ENCODE results near the gene ALG12. TPM values are rescaled to one million over a fixed set of nuclear protein-coding genes. Genes with fewer than 3 reads are reported as not detected.

The ALG12 gene
- total and polyA plus RNA-seq, 2 of the 4 experiments (the other 2 are of a cell fraction): 7.2 to 10.9 TPM

DNA sequence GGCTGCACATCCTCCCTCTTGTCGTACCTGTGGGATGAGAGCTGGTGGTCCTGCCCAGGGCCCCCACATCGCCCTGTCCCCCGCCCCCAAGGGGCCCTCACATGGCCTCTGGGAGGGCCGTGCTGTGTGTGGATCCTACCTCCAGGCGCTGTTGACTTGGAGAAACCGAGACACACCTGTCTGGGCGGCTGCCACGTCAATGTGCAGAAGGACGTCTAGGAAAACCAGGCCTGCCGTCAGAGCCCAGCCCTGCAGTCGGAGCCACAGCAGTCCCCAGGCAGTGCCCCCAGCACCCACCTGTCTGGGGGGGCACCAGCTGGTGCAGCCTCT is 14.2 kb downstream of the ALG12 start:
- Histone ChIP-seq H3K14ac (replicated peaks; ENCODE audit: low read depth, low read length) (no peak overlapping the region), H2BK20ac (ENCODE audit: low read depth, low read length) (no peak overlapping the region), H3K79me1 (ENCODE audit: low read depth in 1 of 2, low read length in 2 of 2) (peaks cover 4 to 28% of the 10 kb centered on the region in 2 experiments; a peak in 2 of 4 replicates), H3K9ac (ENCODE audit: low read depth, low read length) (no peak overlapping the region), H3K27me3 (ENCODE audit: control insufficient read depth, insufficient read depth, low read length) (no peaks in the 10 kb centered on the region), H3K9me3 (ENCODE audit: control insufficient read depth, insufficient read depth, low read length) (no peaks in the 10 kb centered on the region), H3K4me2 (ENCODE audit: low read depth, low read length) (no peak overlapping the region), H2BK15ac (ENCODE audit: low read depth, low read length) (no peak overlapping the region), H2BK120ac (ENCODE audit: low read depth, low read length) (no peak overlapping the region), H3K56ac (ENCODE audit: extremely low read depth, insufficient read depth, low read length) (no peak overlapping the region), H2AK5ac (ENCODE audit: low read depth, low read length) (no peak overlapping the region), H3K4ac (ENCODE audit: low read depth, low read length) (no peak overlapping the region), H3K4me1 (ENCODE audit: control insufficient read depth, insufficient read depth, low read length) (no peaks in the 10 kb centered on the region), H4K8ac (ENCODE audit: low read depth in 2 of 2, low read length in 2 of 2) (no peak overlapping the region), H3K23ac (ENCODE audit: low read depth, low read length) (no peak overlapping the region), H3K27ac (ENCODE audit: insufficient read depth, low read length) (no peak overlapping the region), H4K5ac (ENCODE audit: low read depth, low read length) (no peak overlapping the region), H3K18ac (ENCODE audit: low read depth, low read length) (no peak overlapping the region), H4K20me1 (ENCODE audit: insufficient read depth, low read length) (peaks cover 15% of the 10 kb centered on the region), H3K36me3 (ENCODE audit: control insufficient read depth, insufficient read depth, low read length) (peaks cover 40% of the 10 kb centered on the region), H3K9me1 (ENCODE audit: insufficient read depth, low read length) (peaks cover 10% of the 10 kb centered on the region), H2BK5ac (ENCODE audit: low read depth, low read length, poor library complexity, severe bottlenecking) (no peak overlapping the region), H3K4me3 (ENCODE audit: insufficient read depth, low read depth, low read length) (no peak overlapping the region), H2AFZ (replicated peaks; ENCODE audit: low read length, poor library complexity) (no peak overlapping the region), H2AK9ac (replicated peaks; ENCODE audit: low read depth, low read length, poor library complexity) (no peak overlapping the region), H4K91ac (ENCODE audit: insufficient read depth, low read depth, low read length) (no peak overlapping the region)
- TF ChIP-seq POLR2A (IDR thresholded peaks at IDR 0.05; ENCODE audit: low read depth, low read length) (no peak), NFE2L2 (IDR thresholded peaks at IDR 0.05; ENCODE audit: low read depth, low read length) (no peak), FOS (IDR thresholded peaks at IDR 0.05; ENCODE audit: low read depth, low read length) (no peak), CHD1 (IDR thresholded peaks at IDR 0.05; ENCODE audit: low read depth, low read length) (no peak), SMC3 (IDR thresholded peaks at IDR 0.05; ENCODE audit: low read depth, low read length) (no peak), MAFK (IDR thresholded peaks at IDR 0.05; ENCODE audit: low read depth, low read length) (no peak), MXI1 (IDR thresholded peaks at IDR 0.05; ENCODE audit: borderline replicate concordance, low read depth, low read length) (no peak), CEBPB (IDR thresholded peaks at IDR 0.05; ENCODE audit: low read depth, low read length) (no peak), MAZ (IDR thresholded peaks at IDR 0.05; ENCODE audit: borderline replicate concordance, low read depth, low read length) (no peak), BHLHE40 (IDR thresholded peaks at IDR 0.05; ENCODE audit: low read depth, low read length) (no peak), RCOR1 (IDR thresholded peaks at IDR 0.05; ENCODE audit: insufficient replicate concordance, low read length) (no peak), RFX5 (IDR thresholded peaks at IDR 0.05; ENCODE audit: low read depth, low read length) (no peak), RAD21 (IDR thresholded peaks at IDR 0.05; ENCODE audit: low read length) (no peak)
- TF ChIP-seq, protein P1, sequence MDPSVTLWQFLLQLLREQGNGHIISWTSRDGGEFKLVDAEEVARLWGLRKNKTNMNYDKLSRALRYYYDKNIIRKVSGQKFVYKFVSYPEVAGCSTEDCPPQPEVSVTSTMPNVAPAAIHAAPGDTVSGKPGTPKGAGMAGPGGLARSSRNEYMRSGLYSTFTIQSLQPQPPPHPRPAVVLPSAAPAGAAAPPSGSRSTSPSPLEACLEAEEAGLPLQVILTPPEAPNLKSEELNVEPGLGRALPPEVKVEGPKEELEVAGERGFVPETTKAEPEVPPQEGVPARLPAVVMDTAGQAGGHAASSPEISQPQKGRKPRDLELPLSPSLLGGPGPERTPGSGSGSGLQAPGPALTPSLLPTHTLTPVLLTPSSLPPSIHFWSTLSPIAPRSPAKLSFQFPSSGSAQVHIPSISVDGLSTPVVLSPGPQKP (IDR thresholded peaks at IDR 0.05; ENCODE audit: borderline replicate concordance, low read depth, low read length): no peak
- TF ChIP-seq, protein P2, sequence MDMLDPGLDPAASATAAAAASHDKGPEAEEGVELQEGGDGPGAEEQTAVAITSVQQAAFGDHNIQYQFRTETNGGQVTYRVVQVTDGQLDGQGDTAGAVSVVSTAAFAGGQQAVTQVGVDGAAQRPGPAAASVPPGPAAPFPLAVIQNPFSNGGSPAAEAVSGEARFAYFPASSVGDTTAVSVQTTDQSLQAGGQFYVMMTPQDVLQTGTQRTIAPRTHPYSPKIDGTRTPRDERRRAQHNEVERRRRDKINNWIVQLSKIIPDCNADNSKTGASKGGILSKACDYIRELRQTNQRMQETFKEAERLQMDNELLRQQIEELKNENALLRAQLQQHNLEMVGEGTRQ (IDR thresholded peaks at IDR 0.05; ENCODE audit: low read depth, low read length): no peak
- TF ChIP-seq, protein P3, sequence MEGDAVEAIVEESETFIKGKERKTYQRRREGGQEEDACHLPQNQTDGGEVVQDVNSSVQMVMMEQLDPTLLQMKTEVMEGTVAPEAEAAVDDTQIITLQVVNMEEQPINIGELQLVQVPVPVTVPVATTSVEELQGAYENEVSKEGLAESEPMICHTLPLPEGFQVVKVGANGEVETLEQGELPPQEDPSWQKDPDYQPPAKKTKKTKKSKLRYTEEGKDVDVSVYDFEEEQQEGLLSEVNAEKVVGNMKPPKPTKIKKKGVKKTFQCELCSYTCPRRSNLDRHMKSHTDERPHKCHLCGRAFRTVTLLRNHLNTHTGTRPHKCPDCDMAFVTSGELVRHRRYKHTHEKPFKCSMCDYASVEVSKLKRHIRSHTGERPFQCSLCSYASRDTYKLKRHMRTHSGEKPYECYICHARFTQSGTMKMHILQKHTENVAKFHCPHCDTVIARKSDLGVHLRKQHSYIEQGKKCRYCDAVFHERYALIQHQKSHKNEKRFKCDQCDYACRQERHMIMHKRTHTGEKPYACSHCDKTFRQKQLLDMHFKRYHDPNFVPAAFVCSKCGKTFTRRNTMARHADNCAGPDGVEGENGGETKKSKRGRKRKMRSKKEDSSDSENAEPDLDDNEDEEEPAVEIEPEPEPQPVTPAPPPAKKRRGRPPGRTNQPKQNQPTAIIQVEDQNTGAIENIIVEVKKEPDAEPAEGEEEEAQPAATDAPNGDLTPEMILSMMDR (conservative IDR thresholded peaks at IDR 0.05; ENCODE audit: low read depth, low read length): no peak
- no peak for DNase-seq
- ChIA-PET CTCF (no interaction called here), POLR2A (ENCODE audit: unreplicated experiment) (no interaction called here)
- intact Hi-C loops (cut with micrococcal nuclease): no loop called here
- in situ Hi-C loops (cut with MboI; ENCODE audit: low sequenced_read_pairs): loop anchor here (25.0 kb wide), 1 partner anchor 92 kb away; no protein-coding TSS in a partner anchor
- no peak for ATAC-seq (ENCODE audit: low read depth)
- WGBS, 2 experiments (ENCODE audit: extremely low coverage in 2 of 2, insufficient read length in 1 of 2): 92% methylated on average over 7 of the region's 11 CpGs; no CpG with 5 or more reads in 1 of the 2 experiments
- BruUV-seq (replicated peaks): no TSS peak
- dilution Hi-C loops (cut with HindIII; ENCODE audit: low sequenced_read_pairs, unreplicated experiment): no loop called here

Data from IMR-90 (cell line).